Central memory CD8-positive, alpha-beta T cell (primary cell): Measurements from ENCODE around the gene MICAL2.

ENCODE experiments used
- ATAC-seq: fragments of 150-1000 bp; cut with Tn5 transposase; replicated peaks from 2 replicates; pipeline ENCODE4 v1.10.0; 2022; ENCODE audit warnings: mild to moderate bottlenecking, moderate FRiP score, moderate number of reproducible peaks; ENCODE audit not compliant: poor library complexity, severe bottlenecking; ENCODE audit errors: extremely low read depth
- DNase-seq, 2 donors: peaks; one replicate each; pipeline ENCODE4 v3.0.0; 2021; ENCODE audit warnings: low spot score in 2 of 2
- H3K27ac Mint-ChIP-seq: one replicate; pipeline ENCODE4 v1.8.0; 2022; ENCODE audit warnings: low read depth, mild to moderate bottlenecking, moderate library complexity, mixed read lengths
- H3K27me3 Mint-ChIP-seq: one replicate; pipeline ENCODE4 v1.8.0; 2022; ENCODE audit warnings: mixed read lengths
- H3K36me3 Mint-ChIP-seq: one replicate; pipeline ENCODE4 v1.8.0; 2022; ENCODE audit warnings: mild to moderate bottlenecking, moderate library complexity, mixed read lengths; ENCODE audit not compliant: insufficient read depth
- H3K4me1 Mint-ChIP-seq: one replicate; pipeline ENCODE4 v1.8.0; 2022; ENCODE audit warnings: mixed read lengths
- H3K4me3 Mint-ChIP-seq: one replicate; pipeline ENCODE4 v1.8.0; 2022; ENCODE audit warnings: mild to moderate bottlenecking, moderate library complexity, mixed read lengths
- H3K9me3 Mint-ChIP-seq: one replicate; pipeline ENCODE4 v1.8.0; 2022; ENCODE audit warnings: mixed read lengths

MICAL2 gene

GRCh38 chr11:12174477-12175143 is 64.2 kb downstream of the MICAL2 start:
- peaks cover 34% of the 10 kb centered on the region for H3K4me1 Mint-ChIP-seq
- H3K27me3 Mint-ChIP-seq = no peaks in the 10 kb centered on the region
- H3K4me3 Mint-ChIP-seq = no peak overlapping the region
- no peaks in the 10 kb centered on the region for H3K36me3 Mint-ChIP-seq
- DNase-seq (no peak), ATAC-seq (no peak)
- H3K27ac Mint-ChIP-seq = peak overlapping the region; percentile 52
- H3K9me3 Mint-ChIP-seq = no peaks in the 10 kb centered on the region

GRCh38 chr11:12175694-12176241 is 65.4 kb downstream of the MICAL2 start:
- Mint-ChIP-seq H3K9me3 (no peaks in the 10 kb centered on the region), H3K4me1 (peaks cover 39% of the 10 kb centered on the region), H3K27me3 (no peaks in the 10 kb centered on the region), H3K4me3 (no peak overlapping the region), H3K36me3 (peaks cover 1% of the 10 kb centered on the region), H3K27ac (peak overlapping the region; percentile 80)
- DNase-seq = no peak
- ATAC-seq = peak; percentile 82

GRCh38 chr11:12176410-12176809 is 66.0 kb downstream of the MICAL2 start:
- Mint-ChIP-seq H3K4me1 (peaks cover 39% of the 10 kb centered on the region), H3K4me3 (no peak overlapping the region), H3K9me3 (no peaks in the 10 kb centered on the region)

GRCh38 chr11:12177739-12178338 is 67.4 kb downstream of the MICAL2 start:
- no peaks in the 10 kb centered on the region for H3K27me3 Mint-ChIP-seq
- peaks cover 39% of the 10 kb centered on the region for H3K4me1 Mint-ChIP-seq

More at GRCh38 chr11:12176410-12176809, 66.0 kb downstream of the MICAL2 start:
- no peak for DNase-seq
- no peaks in the 10 kb centered on the region for H3K27me3 Mint-ChIP-seq
- H3K27ac Mint-ChIP-seq = peak overlapping the region; percentile 80
- peaks cover 1% of the 10 kb centered on the region for H3K36me3 Mint-ChIP-seq
- no peak for ATAC-seq

GRCh38 chr11:12179019-12179418 is 68.6 kb downstream of the MICAL2 start:
- Mint-ChIP-seq H3K27me3 (no peaks in the 10 kb centered on the region), H3K27ac (peak overlapping the region; percentile 66), H3K9me3 (no peaks in the 10 kb centered on the region), H3K4me3 (no peak overlapping the region), H3K4me1 (peaks cover 39% of the 10 kb centered on the region), H3K36me3 (peaks cover 1% of the 10 kb centered on the region)
- ATAC-seq = no peak
- DNase-seq = no peak

More at GRCh38 chr11:12177739-12178338, 67.4 kb downstream of the MICAL2 start:
- H3K27ac Mint-ChIP-seq = peak overlapping the region; percentile 72
- H3K4me3 Mint-ChIP-seq = no peak overlapping the region
- no peak for DNase-seq
- no peaks in the 10 kb centered on the region for H3K9me3 Mint-ChIP-seq
- H3K36me3 Mint-ChIP-seq = peaks cover 1% of the 10 kb centered on the region
- no peak for ATAC-seq

- no peak for DNase-seq
- Mint-ChIP-seq H3K4me3 (no peak overlapping the region), H3K4me1 (peaks cover 36% of the 10 kb centered on the region), H3K36me3 (peaks cover 1% of the 10 kb centered on the region), H3K27me3 (no peaks in the 10 kb centered on the region), H3K9me3 (no peaks in the 10 kb centered on the region), H3K27ac (peak overlapping the region; percentile 66)
- no peak for ATAC-seq
These were observed 69.1 kb downstream of the MICAL2 start for GRCh38 chr11:12179531-12179930.

GRCh38 chr11:12180257-12181205 is 70.1 kb downstream of the MICAL2 start:
- ATAC-seq = no peak
- Mint-ChIP-seq H3K4me1 (peaks cover 32% of the 10 kb centered on the region), H3K4me3 (no peak overlapping the region)

GRCh38 chr11:12182302-12182675 is 71.9 kb downstream of the MICAL2 start:
- peaks cover 28% of the 10 kb centered on the region for H3K4me1 Mint-ChIP-seq
- DNase-seq = no peak
- H3K4me3 Mint-ChIP-seq = no peak overlapping the region
- no peak overlapping the region for H3K27ac Mint-ChIP-seq
- no peak for ATAC-seq
- H3K27me3 Mint-ChIP-seq = no peaks in the 10 kb centered on the region
- no peaks in the 10 kb centered on the region for H3K9me3 Mint-ChIP-seq
- peaks cover 1% of the 10 kb centered on the region for H3K36me3 Mint-ChIP-seq

More at GRCh38 chr11:12180257-12181205, 70.1 kb downstream of the MICAL2 start:
- H3K27ac Mint-ChIP-seq = peak overlapping the region; percentile 66
- H3K9me3 Mint-ChIP-seq = no peaks in the 10 kb centered on the region
- no peaks in the 10 kb centered on the region for H3K27me3 Mint-ChIP-seq
- peaks cover 1% of the 10 kb centered on the region for H3K36me3 Mint-ChIP-seq
- no peak for DNase-seq

GRCh38 chr11:12182676-12183541 is 72.5 kb downstream of the MICAL2 start:
- Mint-ChIP-seq H3K4me3 (no peak overlapping the region), H3K9me3 (no peaks in the 10 kb centered on the region), H3K4me1 (peaks cover 28% of the 10 kb centered on the region), H3K27me3 (no peaks in the 10 kb centered on the region), H3K27ac (no peak overlapping the region), H3K36me3 (peaks cover 1% of the 10 kb centered on the region)
- ATAC-seq (no peak), DNase-seq (no peak)

GRCh38 chr11:12183827-12184620 is 73.6 kb downstream of the MICAL2 start:
- H3K4me3 Mint-ChIP-seq = no peak overlapping the region
- no peaks in the 10 kb centered on the region for H3K9me3 Mint-ChIP-seq
- peaks cover 27% of the 10 kb centered on the region for H3K4me1 Mint-ChIP-seq
- no peak overlapping the region for H3K27ac Mint-ChIP-seq
- no peaks in the 10 kb centered on the region for H3K27me3 Mint-ChIP-seq
- H3K36me3 Mint-ChIP-seq = peaks cover 5% of the 10 kb centered on the region
- ATAC-seq (no peak), DNase-seq (no peak)

- H3K36me3 Mint-ChIP-seq = peaks cover 5% of the 10 kb centered on the region
- H3K27ac Mint-ChIP-seq = no peak overlapping the region
- H3K4me1 Mint-ChIP-seq = peaks cover 25% of the 10 kb centered on the region
- no peaks in the 10 kb centered on the region for H3K9me3 Mint-ChIP-seq
- no peak overlapping the region for H3K4me3 Mint-ChIP-seq
- ATAC-seq (no peak), DNase-seq (no peak)
- no peaks in the 10 kb centered on the region for H3K27me3 Mint-ChIP-seq
These were observed 74.3 kb downstream of the MICAL2 start for GRCh38 chr11:12184699-12185098.
